ENCODE data around the gene ANO4. TPM values are rescaled to one million over a fixed set of nuclear protein-coding genes. Genes with fewer than 3 reads are reported as not detected.

The ANO4 gene
- total RNA-seq, 2 donors from 2014 or later = not detected

DNA sequence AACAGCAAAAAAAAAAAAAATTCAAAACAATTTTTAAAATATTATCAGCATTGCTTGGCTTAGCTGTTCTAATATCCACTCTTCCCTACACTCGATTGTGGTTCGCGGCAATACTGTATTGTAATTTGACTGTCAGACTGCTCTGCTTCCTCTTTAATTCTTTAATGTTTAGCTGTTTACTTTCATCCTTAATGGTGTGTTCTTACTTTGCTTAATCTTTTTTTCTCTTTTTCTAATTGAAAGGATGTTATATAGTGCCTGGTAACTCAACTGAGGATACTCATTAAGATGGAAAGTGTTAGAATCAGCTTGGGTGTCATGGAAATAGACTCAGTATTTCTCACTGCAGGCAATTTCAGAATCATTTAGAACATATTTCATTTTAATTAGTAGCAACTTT, 2.0 kb downstream of the ANO4 start:
- Mint-ChIP-seq H3K4me1 (no peaks in the 10 kb centered on the region), H3K36me3 (ENCODE audit: low read depth) (no peaks in the 10 kb centered on the region), H3K27me3 (peaks cover 5% of the 10 kb centered on the region), H3K27ac (no peak overlapping the region), H3K4me3 (no peak overlapping the region), H3K9me3 (no peaks in the 10 kb centered on the region)
- ATAC-seq (replicated peaks) = no peak

DNA sequence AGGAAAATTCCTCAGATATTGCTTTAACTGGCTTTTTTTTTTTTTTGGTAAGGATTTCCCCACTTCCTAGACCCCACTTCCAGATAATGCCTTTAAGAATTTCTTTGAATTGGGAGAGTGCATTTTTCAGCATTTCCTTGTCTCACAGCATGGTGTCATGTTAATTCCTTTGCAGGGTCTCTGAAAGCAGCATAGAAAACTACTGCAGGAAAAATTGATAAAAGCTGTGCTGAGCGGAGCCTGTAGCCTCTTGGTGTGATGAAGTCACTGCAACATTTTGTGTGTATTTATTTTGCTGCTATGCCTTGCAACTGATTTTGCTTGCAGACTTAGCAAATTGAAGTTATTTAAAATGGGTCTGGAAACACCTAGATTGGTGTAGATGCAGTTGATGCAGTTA, 2.7 kb downstream of the ANO4 start:
- ATAC-seq (replicated peaks) = no peak
- Mint-ChIP-seq H3K4me1 (no peaks in the 10 kb centered on the region), H3K36me3 (ENCODE audit: low read depth) (no peaks in the 10 kb centered on the region), H3K4me3 (no peak overlapping the region), H3K27me3 (peaks cover 5% of the 10 kb centered on the region), H3K27ac (no peak overlapping the region), H3K9me3 (no peaks in the 10 kb centered on the region)

DNA sequence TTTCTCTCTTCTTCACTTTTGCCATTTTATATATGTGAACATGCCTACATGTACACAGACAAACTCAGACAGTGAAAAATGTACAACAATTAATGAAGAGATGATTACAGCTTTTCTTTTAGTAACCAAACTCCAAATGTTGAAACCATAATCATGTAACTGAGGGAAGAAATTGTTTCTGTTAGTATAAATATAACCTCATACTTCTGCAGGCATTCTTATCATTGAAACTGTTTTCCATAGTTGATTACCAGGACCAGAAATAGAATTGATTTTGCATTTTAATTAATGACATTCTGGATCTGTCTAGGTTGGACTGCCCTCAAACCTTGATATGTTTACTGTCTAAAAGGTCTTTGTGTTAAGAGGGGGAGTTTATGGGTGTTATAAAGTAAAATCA, 3.2 kb downstream of the ANO4 start:
- H3K4me3 Mint-ChIP-seq = no peak overlapping the region
- H3K27ac Mint-ChIP-seq = no peak overlapping the region
- no peaks in the 10 kb centered on the region for H3K9me3 Mint-ChIP-seq
- H3K27me3 Mint-ChIP-seq = peaks cover 5% of the 10 kb centered on the region
- no peak for ATAC-seq (replicated peaks)
- H3K4me1 Mint-ChIP-seq = no peaks in the 10 kb centered on the region
- H3K36me3 Mint-ChIP-seq (ENCODE audit: low read depth) = no peaks in the 10 kb centered on the region

DNA sequence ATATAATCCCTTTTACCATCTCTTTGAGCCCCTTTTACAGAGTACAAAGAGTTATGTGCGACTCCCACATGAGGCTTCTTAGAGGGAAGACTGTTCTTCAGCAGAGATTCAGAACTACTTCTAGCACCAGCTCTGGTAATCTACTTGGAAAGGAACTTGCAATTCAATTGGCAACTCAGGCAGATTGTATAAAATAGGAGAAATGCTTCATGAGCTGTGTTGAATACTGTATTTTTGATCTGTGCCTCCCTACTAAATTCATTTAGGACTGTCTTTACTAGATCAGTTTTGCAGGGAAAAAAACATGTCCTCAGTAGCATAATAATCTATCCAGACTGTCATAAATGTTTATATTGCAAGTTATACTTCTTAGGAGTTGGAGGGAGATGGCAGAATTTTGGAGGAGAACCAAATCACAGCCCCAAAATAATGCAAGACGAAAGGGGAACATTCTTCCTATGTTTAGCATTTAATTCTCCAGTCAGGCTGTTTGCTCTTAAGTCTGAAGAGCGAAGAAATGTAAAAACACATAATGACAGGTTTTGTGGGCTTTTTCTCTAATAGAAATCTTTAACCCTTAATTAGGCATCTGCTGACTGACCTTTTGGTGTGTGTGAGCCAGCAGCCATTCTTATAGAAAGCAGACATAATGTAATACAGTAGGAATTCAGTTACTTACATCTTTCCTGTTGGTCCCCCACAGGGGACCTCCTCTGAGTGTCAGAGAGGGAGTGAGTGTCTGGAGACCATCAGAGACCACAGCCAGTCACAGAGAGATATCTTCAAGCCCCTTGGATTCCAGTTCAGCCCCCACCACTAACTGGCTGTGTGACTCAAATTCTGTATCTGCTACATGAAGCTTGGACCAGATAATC, 3.9 kb downstream of the ANO4 start:
- Mint-ChIP-seq H3K9me3 (no peaks in the 10 kb centered on the region), H3K4me1 (no peaks in the 10 kb centered on the region), H3K4me3 (no peak overlapping the region), H3K36me3 (ENCODE audit: low read depth) (no peaks in the 10 kb centered on the region), H3K27ac (no peak overlapping the region), H3K27me3 (peaks cover 5% of the 10 kb centered on the region)
- no peak for ATAC-seq (replicated peaks)

DNA sequence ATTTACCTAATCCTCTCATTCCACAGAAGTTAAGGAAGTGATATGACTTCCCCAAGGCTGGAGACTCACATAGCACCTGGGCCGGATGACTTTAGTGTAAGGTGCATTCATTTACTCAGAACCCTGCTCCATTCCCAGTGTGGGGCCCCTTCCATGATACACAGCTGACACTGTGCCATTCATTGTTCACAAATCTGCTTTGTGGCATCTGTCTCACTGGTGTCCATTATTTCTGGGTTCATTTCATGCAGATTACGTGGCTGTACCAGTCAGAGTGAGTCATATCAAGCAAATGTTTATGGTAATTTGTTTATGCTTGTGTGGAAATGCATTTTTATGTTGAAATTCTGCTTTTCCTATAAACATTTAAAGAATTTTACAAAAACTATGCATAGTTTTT, 5.2 kb downstream of the ANO4 start:
- H3K4me3 Mint-ChIP-seq = no peak overlapping the region
- H3K27ac Mint-ChIP-seq = no peak overlapping the region
- H3K27me3 Mint-ChIP-seq = peaks cover 5% of the 10 kb centered on the region
- no peaks in the 10 kb centered on the region for H3K4me1 Mint-ChIP-seq
- peaks cover 4% of the 10 kb centered on the region for H3K9me3 Mint-ChIP-seq
- ATAC-seq (replicated peaks) = no peak
- H3K36me3 Mint-ChIP-seq (ENCODE audit: low read depth) = no peaks in the 10 kb centered on the region

DNA sequence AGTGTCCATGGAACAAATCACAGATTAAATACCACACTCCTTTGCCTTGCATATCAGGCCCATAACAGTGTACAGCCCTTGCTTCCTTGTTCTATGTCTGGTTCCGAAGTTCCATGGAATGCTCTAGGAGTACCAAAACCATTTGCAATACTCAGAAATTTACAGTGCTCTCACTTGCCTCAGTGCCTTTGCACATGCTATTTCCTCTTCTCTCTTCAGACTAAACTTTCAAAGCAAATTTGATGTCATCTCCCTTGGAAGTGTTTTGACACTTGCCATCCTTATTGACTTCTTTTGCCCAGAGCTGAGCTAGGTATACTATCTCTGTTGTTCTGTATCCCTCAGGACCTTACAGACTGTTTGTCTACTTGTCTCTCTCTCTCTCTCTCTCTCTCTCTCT, 6.1 kb downstream of the ANO4 start:
- no peaks in the 10 kb centered on the region for H3K36me3 Mint-ChIP-seq (ENCODE audit: low read depth)
- no peak overlapping the region for H3K4me3 Mint-ChIP-seq
- ATAC-seq (replicated peaks) = no peak
- peaks cover 6% of the 10 kb centered on the region for H3K9me3 Mint-ChIP-seq
- H3K27me3 Mint-ChIP-seq = no peaks in the 10 kb centered on the region
- H3K4me1 Mint-ChIP-seq = no peaks in the 10 kb centered on the region
- H3K27ac Mint-ChIP-seq = no peak overlapping the region

DNA sequence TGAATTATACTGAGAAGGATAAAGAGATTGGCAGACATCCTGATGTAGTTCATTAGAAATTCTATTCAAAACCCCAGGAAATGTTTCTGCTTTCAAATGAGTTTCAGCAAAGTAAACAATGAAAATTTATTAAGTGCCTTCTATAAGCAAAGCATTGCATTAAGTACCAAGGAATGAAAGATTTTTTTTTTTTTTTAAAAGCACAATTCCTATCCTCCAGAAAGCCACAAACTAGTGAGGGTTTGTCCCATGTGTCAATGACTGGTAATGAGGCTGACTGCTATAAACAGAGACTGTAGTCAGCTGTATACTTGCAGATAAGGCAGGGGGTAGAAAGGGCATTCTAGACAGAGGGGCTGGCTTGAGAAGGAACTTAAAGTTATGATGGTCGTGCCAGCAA, 6.7 kb downstream of the ANO4 start:
- H3K9me3 Mint-ChIP-seq = peaks cover 6% of the 10 kb centered on the region
- no peak overlapping the region for H3K4me3 Mint-ChIP-seq
- no peak overlapping the region for H3K27ac Mint-ChIP-seq
- H3K27me3 Mint-ChIP-seq = no peaks in the 10 kb centered on the region
- no peaks in the 10 kb centered on the region for H3K36me3 Mint-ChIP-seq (ENCODE audit: low read depth)
- no peaks in the 10 kb centered on the region for H3K4me1 Mint-ChIP-seq
- ATAC-seq (replicated peaks) = no peak

DNA sequence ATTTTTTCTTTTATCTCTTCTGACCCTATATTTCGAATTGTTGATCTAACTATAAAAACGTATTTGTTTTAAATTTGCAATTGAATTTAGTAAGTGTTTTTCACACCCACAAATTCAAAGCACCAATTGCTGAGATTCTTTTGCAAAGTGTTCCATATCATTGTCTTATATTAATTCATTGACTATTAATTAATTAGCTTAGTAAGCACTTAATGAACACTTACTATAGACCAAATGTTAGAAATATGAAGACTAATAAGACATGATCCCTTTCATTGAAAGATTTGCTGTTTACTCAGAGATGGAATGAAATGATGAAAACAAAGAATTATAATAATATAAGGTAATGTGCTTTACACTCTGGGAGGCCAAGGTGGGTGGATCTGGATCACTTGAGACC, 14.2 kb downstream of the ANO4 start:
- Mint-ChIP-seq H3K4me1 (no peaks in the 10 kb centered on the region), H3K4me3 (no peak overlapping the region), H3K27ac (no peak overlapping the region), H3K9me3 (peaks cover 17% of the 10 kb centered on the region), H3K36me3 (ENCODE audit: low read depth) (no peaks in the 10 kb centered on the region), H3K27me3 (peaks cover 4% of the 10 kb centered on the region)
- no peak for ATAC-seq (replicated peaks)

DNA sequence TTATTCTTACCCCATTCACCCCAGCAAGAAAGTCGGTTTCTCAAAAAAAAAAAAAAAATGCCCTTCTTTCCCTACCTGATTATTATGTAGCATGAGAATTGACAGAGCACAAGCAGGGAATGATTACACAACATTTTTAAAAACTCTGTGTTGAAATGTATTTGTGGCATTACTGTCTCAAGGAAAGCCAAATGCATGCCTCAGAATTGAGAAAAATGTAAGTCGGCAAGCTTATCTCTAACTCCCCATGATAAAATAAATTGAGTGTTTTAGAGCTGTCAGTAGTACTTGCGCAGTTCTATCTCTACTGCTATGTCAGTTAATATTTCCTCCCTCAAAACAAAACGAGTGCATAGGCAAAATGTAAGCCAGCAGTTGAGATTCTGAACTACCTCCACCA, 25.7 kb downstream of the ANO4 start:
- peaks cover 3% of the 10 kb centered on the region for H3K27me3 Mint-ChIP-seq
- no peaks in the 10 kb centered on the region for H3K4me1 Mint-ChIP-seq
- peaks cover 5% of the 10 kb centered on the region for H3K9me3 Mint-ChIP-seq
- H3K36me3 Mint-ChIP-seq (ENCODE audit: low read depth) = no peaks in the 10 kb centered on the region
- no peak for ATAC-seq (replicated peaks)
- no peak overlapping the region for H3K27ac Mint-ChIP-seq
- no peak overlapping the region for H3K4me3 Mint-ChIP-seq

DNA sequence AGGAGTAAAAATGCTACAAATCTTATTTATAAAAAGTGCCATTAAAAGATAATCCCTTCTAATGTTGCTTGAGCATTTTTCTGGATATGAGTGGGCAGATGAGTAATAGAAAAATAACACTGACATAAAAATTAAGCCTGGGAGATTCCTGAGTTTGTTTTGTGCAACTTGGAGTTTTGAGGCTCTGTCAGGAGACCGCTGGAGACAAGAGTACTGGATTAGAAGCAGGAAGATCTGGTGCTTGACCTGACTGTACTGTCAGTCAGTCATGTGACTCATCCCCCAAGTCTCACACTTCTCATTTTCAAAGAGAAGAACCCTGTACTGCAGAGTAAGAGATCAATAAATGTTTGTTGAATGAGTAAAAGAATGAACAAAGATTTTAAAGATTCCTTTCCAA, 29.4 kb downstream of the ANO4 start:
- Mint-ChIP-seq H3K4me3 (no peak overlapping the region), H3K4me1 (no peaks in the 10 kb centered on the region), H3K27ac (no peak overlapping the region), H3K36me3 (ENCODE audit: low read depth) (no peaks in the 10 kb centered on the region), H3K27me3 (peaks cover 5% of the 10 kb centered on the region), H3K9me3 (peaks cover 12% of the 10 kb centered on the region)
- no peak for ATAC-seq (replicated peaks)

DNA sequence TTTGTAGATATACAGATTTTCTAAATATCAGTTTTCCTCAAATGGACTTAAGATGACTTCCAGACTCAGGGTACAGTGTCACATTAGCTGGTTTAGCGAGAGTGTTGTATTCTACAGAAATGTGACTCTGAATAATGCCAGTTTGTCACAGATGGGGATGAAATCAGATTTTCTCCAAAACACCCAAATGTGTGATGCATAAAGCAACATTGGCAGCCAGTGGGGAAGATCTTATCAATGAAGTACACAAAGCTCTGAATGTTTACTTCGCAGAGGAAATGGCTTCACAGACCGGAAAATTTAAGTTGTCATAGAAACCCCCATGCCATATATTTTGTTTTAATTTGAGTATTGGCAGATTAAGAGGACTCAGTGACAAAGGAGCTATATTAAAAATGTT, 29.9 kb downstream of the ANO4 start:
- H3K36me3 Mint-ChIP-seq (ENCODE audit: low read depth) = no peaks in the 10 kb centered on the region
- H3K4me1 Mint-ChIP-seq = no peaks in the 10 kb centered on the region
- peaks cover 5% of the 10 kb centered on the region for H3K27me3 Mint-ChIP-seq
- H3K4me3 Mint-ChIP-seq = no peak overlapping the region
- ATAC-seq (replicated peaks) = no peak
- H3K27ac Mint-ChIP-seq = no peak overlapping the region
- peaks cover 12% of the 10 kb centered on the region for H3K9me3 Mint-ChIP-seq

DNA sequence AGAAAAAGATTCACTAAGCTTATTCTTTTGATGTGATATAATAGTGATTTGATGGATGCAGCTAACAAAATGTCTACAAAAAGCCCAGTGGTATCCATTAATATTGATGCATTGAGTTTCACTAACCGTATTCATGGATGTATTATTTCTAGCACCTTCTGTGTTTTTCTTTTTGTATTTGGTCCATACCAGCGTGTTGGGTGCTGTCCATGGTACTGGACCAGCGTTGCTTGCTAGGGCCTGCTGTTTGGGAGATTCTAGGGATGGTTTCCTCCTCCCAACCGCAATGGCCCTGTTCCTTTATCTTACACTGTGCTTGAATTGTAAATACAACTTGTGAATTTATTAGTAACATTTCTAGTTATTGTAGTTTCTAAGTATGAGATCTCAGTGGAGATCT, 31.7 kb downstream of the ANO4 start:
- Mint-ChIP-seq H3K4me1 (no peaks in the 10 kb centered on the region), H3K27ac (no peak overlapping the region), H3K27me3 (peaks cover 5% of the 10 kb centered on the region), H3K36me3 (ENCODE audit: low read depth) (no peaks in the 10 kb centered on the region), H3K4me3 (no peak overlapping the region), H3K9me3 (peaks cover 7% of the 10 kb centered on the region)
- ATAC-seq (replicated peaks) = no peak

DNA sequence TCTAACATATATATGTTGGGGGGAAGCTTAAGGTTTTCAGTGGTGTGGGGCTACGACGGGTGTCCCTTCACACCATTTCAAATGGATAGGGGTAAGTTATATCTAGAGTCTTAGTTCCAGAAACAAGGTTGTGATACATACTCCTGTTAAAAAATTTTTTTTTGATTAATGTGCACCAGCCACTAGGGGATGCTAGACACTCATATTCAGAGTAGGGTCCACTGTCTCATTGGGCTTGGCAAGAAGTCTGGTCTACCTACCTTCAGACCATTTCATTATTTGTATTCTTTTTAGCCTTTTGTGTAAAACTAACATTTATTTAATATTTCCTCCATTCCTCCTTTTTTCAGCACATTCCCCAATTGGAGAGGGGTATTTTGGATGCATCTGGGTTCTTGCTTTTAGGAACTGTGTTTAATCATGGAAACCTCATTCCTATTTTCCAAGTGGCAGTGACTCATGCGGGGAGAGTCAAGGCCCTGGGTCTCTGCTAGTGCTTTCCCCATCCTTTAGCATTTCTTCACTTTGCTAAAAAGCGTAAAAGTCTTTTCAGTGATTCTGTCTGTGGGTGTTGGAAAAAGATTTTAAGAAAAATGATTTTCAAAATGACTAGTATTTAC, 33.4 kb downstream of the ANO4 start:
- H3K9me3 Mint-ChIP-seq = peaks cover 7% of the 10 kb centered on the region

DNA sequence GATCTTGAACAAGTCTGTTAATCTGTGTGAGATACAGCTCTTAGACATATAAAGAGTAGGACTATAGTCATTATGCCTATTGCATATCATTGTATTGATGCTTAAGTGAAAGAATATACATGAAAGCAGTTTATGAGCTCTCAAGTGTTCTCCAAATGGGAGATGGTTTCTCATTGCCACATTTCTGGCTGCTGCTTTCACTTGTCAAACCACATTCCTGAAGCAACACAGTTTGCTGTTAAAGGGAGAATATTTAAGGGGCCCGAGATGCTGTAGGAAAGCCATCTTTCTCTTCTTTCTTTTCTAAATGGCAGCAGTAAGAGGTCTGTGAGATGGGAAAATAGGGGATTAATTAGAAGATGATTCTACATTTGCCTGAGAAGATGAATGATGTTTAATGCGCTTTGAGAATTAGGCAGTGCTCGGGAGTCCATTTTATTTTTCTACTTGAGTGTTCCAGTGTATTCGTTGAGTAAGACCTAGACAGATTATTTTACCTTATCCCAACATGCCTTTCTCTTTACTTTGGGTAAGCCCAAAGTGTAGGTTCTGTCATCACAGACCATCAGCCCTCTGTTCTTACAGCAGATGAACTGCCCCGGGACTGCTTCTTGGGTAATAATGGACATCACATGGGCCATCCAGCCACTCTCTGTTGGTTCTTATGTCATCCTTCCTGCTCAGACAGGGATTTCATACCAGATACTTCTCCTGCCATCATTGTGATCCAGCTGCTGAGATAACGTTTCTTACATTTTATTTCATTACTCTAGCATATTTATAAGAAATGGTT, 35.6 kb downstream of the ANO4 start:
- Mint-ChIP-seq H3K27me3 (peaks cover 5% of the 10 kb centered on the region), H3K36me3 (ENCODE audit: low read depth) (no peaks in the 10 kb centered on the region), H3K4me3 (no peak overlapping the region), H3K9me3 (peaks cover 11% of the 10 kb centered on the region), H3K27ac (no peak overlapping the region), H3K4me1 (no peaks in the 10 kb centered on the region)
- no peak for ATAC-seq (replicated peaks)

More for the DNA sequence above, 33.4 kb downstream of the ANO4 start:
- ATAC-seq (replicated peaks) = no peak
- Mint-ChIP-seq H3K27ac (no peak overlapping the region), H3K36me3 (ENCODE audit: low read depth) (no peaks in the 10 kb centered on the region), H3K4me1 (no peaks in the 10 kb centered on the region), H3K27me3 (peaks cover 5% of the 10 kb centered on the region), H3K4me3 (no peak overlapping the region)

DNA sequence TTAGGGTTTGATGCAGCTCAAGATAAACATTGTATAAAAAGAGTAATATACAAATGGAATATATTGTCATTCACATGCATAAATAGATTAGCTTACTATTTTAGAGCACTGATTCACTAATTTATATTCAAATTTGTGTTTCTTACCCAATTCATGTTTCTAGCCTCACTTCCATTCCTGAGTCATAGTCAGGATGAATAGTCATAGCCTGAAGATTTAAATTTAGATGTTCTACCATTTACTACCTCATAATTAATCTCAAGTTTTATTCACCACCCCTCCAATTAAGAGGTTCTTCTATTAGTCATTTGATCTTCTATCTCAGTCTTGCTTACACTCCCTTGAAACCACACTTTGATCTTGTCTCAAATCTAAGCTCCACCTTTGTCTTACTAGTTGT, 38.7 kb downstream of the ANO4 start:
- Mint-ChIP-seq H3K27me3 (no peaks in the 10 kb centered on the region), H3K27ac (no peak overlapping the region), H3K4me1 (no peaks in the 10 kb centered on the region), H3K4me3 (no peak overlapping the region), H3K36me3 (ENCODE audit: low read depth) (no peaks in the 10 kb centered on the region), H3K9me3 (peaks cover 4% of the 10 kb centered on the region)
- no peak for ATAC-seq (replicated peaks)
